Mesenchymal stem cell (in vitro differentiated cells and primary cell): ENCODE data around the gene CDH18.

Experiments
- DNase-seq: peaks from one replicate; pipeline ENCODE4 v3.0.0-alpha.2; 2013
- H2AFZ ChIP-seq: one replicate; pipeline ENCODE4 v1.6.1; 2013; ENCODE audit warnings: low read depth, mild to moderate bottlenecking, control low read depth, inconsistent platforms, low read length, moderate library complexity
- H2AK5ac ChIP-seq: 2 replicates; pipeline ENCODE4 v1.6.1; 2013; ENCODE audit warnings: low read length, moderate library complexity, mild to moderate bottlenecking, inconsistent platforms; ENCODE audit not compliant: severe bottlenecking
- H2BK120ac ChIP-seq: one replicate; pipeline ENCODE4 v1.6.1; 2013; ENCODE audit warnings: low read depth, mild to moderate bottlenecking, inconsistent platforms, low read length, moderate library complexity
- H2BK12ac ChIP-seq, 2 experiments: one replicate each; pipeline ENCODE4 v1.6.1; 2013; ENCODE audit warnings: inconsistent platforms in 2 of 2, low read length in 2 of 2, mild to moderate bottlenecking in 2 of 2, moderate library complexity in 2 of 2, control low read depth in 1 of 2
- H2BK15ac ChIP-seq: one replicate; pipeline ENCODE4 v1.6.1; 2013; ENCODE audit warnings: mild to moderate bottlenecking, low read depth, inconsistent platforms; ENCODE audit not compliant: poor library complexity, severe bottlenecking
- H2BK5ac ChIP-seq: 2 replicates; pipeline ENCODE4 v1.6.1; 2013; ENCODE audit warnings: low read depth, mild to moderate bottlenecking, low read length, control low read depth, inconsistent platforms; ENCODE audit not compliant: poor library complexity, severe bottlenecking
- H3K14ac ChIP-seq, 2 experiments: one replicate each; pipeline ENCODE4 v1.6.1; 2013; ENCODE audit warnings: inconsistent platforms in 2 of 2, low read length in 2 of 2, control low read depth in 1 of 2, mild to moderate bottlenecking in 1 of 2, moderate library complexity in 1 of 2
- H3K18ac ChIP-seq, 2 experiments: one replicate each; pipeline ENCODE4 v1.6.1; 2013; ENCODE audit warnings: inconsistent platforms in 2 of 2, low read length in 2 of 2, control low read depth in 1 of 2, low read depth in 1 of 2, mild to moderate bottlenecking in 1 of 2
- H3K23ac ChIP-seq, 2 experiments: one replicate each; pipeline ENCODE4 v1.6.1; 2013; ENCODE audit warnings: inconsistent platforms in 2 of 2, low read length in 2 of 2, mild to moderate bottlenecking in 2 of 2, moderate library complexity in 2 of 2, control low read depth in 1 of 2
- H3K27ac ChIP-seq: 2 replicates; pipeline ENCODE4 v1.5.1; 2013; ENCODE audit warnings: mild to moderate bottlenecking, moderate library complexity, low read length, control low read depth, inconsistent platforms; ENCODE audit not compliant: poor library complexity, severe bottlenecking
- H3K27me3 ChIP-seq, 2 experiments: 2 replicates each; pipeline versions ENCODE4 v1.6.1 to v1.7.0; 2013; ENCODE audit warnings: low read length in 2 of 2, mild to moderate bottlenecking in 2 of 2, moderate library complexity in 2 of 2, control low read depth in 1 of 2, inconsistent platforms in 1 of 2; ENCODE audit not compliant: control insufficient read depth in 1 of 2, insufficient read depth in 1 of 2
- H3K36me3 ChIP-seq, 2 experiments: 2 replicates each; pipeline versions ENCODE4 v1.6.1 to v1.7.0; 2013; ENCODE audit warnings: low read length in 2 of 2, control low read depth in 1 of 2, inconsistent platforms in 1 of 2, low read depth in 1 of 2, mild to moderate bottlenecking in 1 of 2; ENCODE audit not compliant: insufficient read depth in 2 of 2, control insufficient read depth in 1 of 2
- H3K4ac ChIP-seq, 2 experiments: one replicate each; pipeline ENCODE4 v1.6.1; 2013; ENCODE audit warnings: inconsistent platforms in 2 of 2, low read length in 2 of 2, mild to moderate bottlenecking in 2 of 2, moderate library complexity in 2 of 2, control low read depth in 1 of 2, low read depth in 1 of 2
- H3K4me1 ChIP-seq: 2 replicates; pipeline ENCODE4 v1.6.1; 2013; ENCODE audit warnings: low read depth, low read length, control low read depth; ENCODE audit not compliant: control insufficient read depth, insufficient read depth
- H3K4me2 ChIP-seq: 2 replicates; pipeline ENCODE4 v1.6.1; 2013; ENCODE audit warnings: low read length, mild to moderate bottlenecking, inconsistent platforms; ENCODE audit not compliant: poor library complexity, severe bottlenecking
- H3K4me3 ChIP-seq, 2 experiments: 2 replicates each; pipeline versions ENCODE4 v1.5.1 to v1.7.0; 2013; ENCODE audit warnings: low read length in 2 of 2, mild to moderate bottlenecking in 2 of 2, control low read depth in 1 of 2, low read depth in 1 of 2; ENCODE audit not compliant: insufficient read depth in 1 of 2
- H3K79me1 ChIP-seq: replicated peaks from 2 replicates; pipeline ENCODE4 v1.6.1; 2013; ENCODE audit warnings: mild to moderate bottlenecking, control low read depth, low read length, inconsistent platforms; ENCODE audit not compliant: poor library complexity, severe bottlenecking
- H3K9ac ChIP-seq: 2 replicates; pipeline ENCODE4 v1.7.0; 2013; ENCODE audit warnings: mild to moderate bottlenecking, low read length, moderate library complexity
- H3K9me3 ChIP-seq: 2 replicates; pipeline ENCODE4 v1.7.0; 2013; ENCODE audit warnings: mild to moderate bottlenecking, low read length; ENCODE audit not compliant: control insufficient read depth
- H4K8ac ChIP-seq: one replicate; pipeline ENCODE4 v1.6.1; 2013; ENCODE audit warnings: inconsistent platforms, mild to moderate bottlenecking, low read length, moderate library complexity
- H4K91ac ChIP-seq: one replicate; pipeline ENCODE4 v1.6.1; 2013; ENCODE audit warnings: mild to moderate bottlenecking, low read length, inconsistent platforms
- WGBS: methylation state at CpG from one replicate; pipeline ENCODE4 v1.1.7; 2013; ENCODE audit warnings: mixed read lengths; 5-methylcytosine and 5-hydroxymethylcytosine counted together

Gene CDH18

GRCh38 chr5:19565466-19565865, 422.5 kb downstream of the CDH18 start:
- Histone ChIP-seq H4K91ac (no peak overlapping the region), H2BK120ac (no peak overlapping the region), H3K36me3 (no peaks in the 10 kb centered on the region), H3K23ac (no peak overlapping the region), H3K27me3 (no peaks in the 10 kb centered on the region), H3K9me3 (peaks cover 6% of the 10 kb centered on the region), H3K18ac (no peak overlapping the region), H3K79me1 (no peaks in the 10 kb centered on the region), H3K14ac (no peak overlapping the region), H3K9ac (no peak overlapping the region), H3K4me1 (no peaks in the 10 kb centered on the region), H2AFZ (no peak overlapping the region), H2BK15ac (no peak overlapping the region), H3K4me3 (no peak overlapping the region), H4K8ac (no peak overlapping the region), H3K27ac (no peak overlapping the region), H2BK5ac (no peak overlapping the region), H2BK12ac (no peak overlapping the region), H2AK5ac (no peak overlapping the region), H3K4ac (no peak overlapping the region), H3K4me2 (no peak overlapping the region)
- WGBS = 50% methylated on average over 1 of the region's 1 CpG
- DNase-seq = no peak

- no peak overlapping the region for H2BK12ac ChIP-seq
- H3K4me3 ChIP-seq = no peak overlapping the region
- no peak overlapping the region for H2BK120ac ChIP-seq
- no peak overlapping the region for H3K14ac ChIP-seq
- peaks cover 4% of the 10 kb centered on the region for H3K9me3 ChIP-seq
- H2BK5ac ChIP-seq = no peak overlapping the region
- no peak overlapping the region for H4K91ac ChIP-seq
- no peaks in the 10 kb centered on the region for H3K27me3 ChIP-seq
- 82% methylated on average over 2 of the region's 2 CpGs for WGBS
- H3K23ac ChIP-seq = no peak overlapping the region
- H3K9ac ChIP-seq = no peak overlapping the region
- no peaks in the 10 kb centered on the region for H3K4me1 ChIP-seq
- H2AK5ac ChIP-seq = no peak overlapping the region
- no peak overlapping the region for H3K4ac ChIP-seq
- no peaks in the 10 kb centered on the region for H3K79me1 ChIP-seq
- H2BK15ac ChIP-seq = no peak overlapping the region
- no peak overlapping the region for H3K18ac ChIP-seq
- DNase-seq = no peak
- H4K8ac ChIP-seq = no peak overlapping the region
- no peaks in the 10 kb centered on the region for H3K36me3 ChIP-seq
- no peak overlapping the region for H3K4me2 ChIP-seq
- H2AFZ ChIP-seq = no peak overlapping the region
- H3K27ac ChIP-seq = no peak overlapping the region
Observed at GRCh38 chr5:19564036-19564435, 424.0 kb downstream of the CDH18 start.

GRCh38 chr5:19555876-19556275, 432.1 kb downstream of the CDH18 start:
- no peak overlapping the region for H3K9ac ChIP-seq
- H2BK15ac ChIP-seq = no peak overlapping the region

GRCh38 chr5:19555436-19555835, 432.6 kb downstream of the CDH18 start:
- no peak overlapping the region for H4K91ac ChIP-seq
- H3K4me3 ChIP-seq = no peak overlapping the region
- no peak overlapping the region for H4K8ac ChIP-seq
- H3K14ac ChIP-seq = no peak overlapping the region
- no peak overlapping the region for H3K18ac ChIP-seq
- H3K27me3 ChIP-seq = no peaks in the 10 kb centered on the region
- H3K4me1 ChIP-seq = no peaks in the 10 kb centered on the region
- WGBS = 92% methylated on average over 3 of the region's 3 CpGs
- H2AK5ac ChIP-seq = no peak overlapping the region
- no peak overlapping the region for H2BK5ac ChIP-seq
- no peak overlapping the region for H3K4ac ChIP-seq
- peaks cover 3% of the 10 kb centered on the region for H3K9me3 ChIP-seq
- no peak overlapping the region for H3K27ac ChIP-seq
- H3K36me3 ChIP-seq = no peaks in the 10 kb centered on the region
- H2BK12ac ChIP-seq = no peak overlapping the region
- H2AFZ ChIP-seq = peak overlapping the region; percentile 1
- H2BK120ac ChIP-seq = no peak overlapping the region
- H3K79me1 ChIP-seq = no peaks in the 10 kb centered on the region
- DNase-seq = no peak
- H3K23ac ChIP-seq = no peak overlapping the region
- H2BK15ac ChIP-seq = no peak overlapping the region
- H3K9ac ChIP-seq = no peak overlapping the region
- H3K4me2 ChIP-seq = no peak overlapping the region

More at GRCh38 chr5:19555876-19556275, 432.1 kb downstream of the CDH18 start:
- H4K8ac ChIP-seq = no peak overlapping the region
- H2AFZ ChIP-seq = no peak overlapping the region
- no peaks in the 10 kb centered on the region for H3K79me1 ChIP-seq
- H3K27me3 ChIP-seq = no peaks in the 10 kb centered on the region
- no peak overlapping the region for H3K4me3 ChIP-seq
- H3K18ac ChIP-seq = no peak overlapping the region
- no peak overlapping the region for H2BK5ac ChIP-seq
- H4K91ac ChIP-seq = no peak overlapping the region
- H2BK12ac ChIP-seq = no peak overlapping the region
- H3K23ac ChIP-seq = no peak overlapping the region
- no peak overlapping the region for H2BK120ac ChIP-seq
- H2AK5ac ChIP-seq = no peak overlapping the region
- H3K4me1 ChIP-seq = no peaks in the 10 kb centered on the region
- no peak overlapping the region for H3K4me2 ChIP-seq
- H3K9me3 ChIP-seq = peaks cover 3% of the 10 kb centered on the region
- H3K36me3 ChIP-seq = no peaks in the 10 kb centered on the region
- DNase-seq = no peak
- no peak overlapping the region for H3K14ac ChIP-seq
- no peak overlapping the region for H3K4ac ChIP-seq
- H3K27ac ChIP-seq = no peak overlapping the region
